K562 (cell line): ENCODE results near the gene MBOAT7. TPM values are rescaled to one million over a fixed set of nuclear protein-coding genes. Genes with fewer than 3 reads are reported as not detected.

Experiments used
- ATAC-seq: fragments of 200-7000 bp; cut with Tn5 transposase; 3 replicates; pipeline ENCODE4 v1.9.1; 2020; ENCODE audit warnings: moderate library complexity
- BruUV-seq: library from RNA; stranded (reverse); fragments of 400-500 nt; replicated peaks from 2 replicates; lab custom pipeline; 2021; lab: Mats Ljungman, UMichigan
- CTCF ChIA-PET: fragments of 300-600 bp; formaldehyde crosslinking; extraction: SDS; loops from one replicate; lab custom pipeline; 2021; ENCODE audit warnings: low intra/inter-chr PET ratio; lab: Yijun Ruan, JAX
- POLR2A ChIA-PET: fragments of 300-600, 350-650 bp; sonication (Branson Sonifier 250); formaldehyde crosslinking; extraction: SDS; loops from one replicate; lab custom pipeline; 2021; ENCODE audit warnings: antibody characterized with exemption, inconsistent platforms; lab: Yijun Ruan, JAX
- DNase-seq, 4 experiments: peaks; one replicate each; pipeline versions ENCODE4 v3.0.0 to v3.0.0-alpha.2; 2011 to 2018; ENCODE audit warnings: low spot score in 3 of 4, mixed read lengths in 3 of 4; ENCODE audit errors: extremely low read depth in 1 of 4
- FAIRE-seq: peaks from 2 replicates; lab custom pipeline; 2011; peaks lifted over from hg19 to GRCh38; lab: Jason Lieb, UNC
- H2AFZ ChIP-seq: 2 replicates; pipeline ENCODE4 v1.6.0; 2011; ENCODE audit warnings: low read depth, low read length, control low read depth, inconsistent platforms
- H3K27ac ChIP-seq: fragments of 200-600 bp; 3 replicates; pipeline ENCODE4 v1.8.0; 2011; ENCODE audit warnings: low read depth, mild to moderate bottlenecking, control low read depth, inconsistent platforms, low read length, moderate library complexity, mixed read lengths; ENCODE audit errors: extremely low read depth
- H3K27me3 ChIP-seq, 2 experiments: fragments of 300-600 bp in 1 of 2; 2 replicates in 1 of 2; 3 replicates in 1 of 2; pipeline versions ENCODE4 v1.6.0 to v1.8.0; 2011; ENCODE audit warnings: inconsistent platforms in 2 of 2, low read length in 2 of 2, mild to moderate bottlenecking in 1 of 2, mixed read lengths in 1 of 2, moderate library complexity in 1 of 2; ENCODE audit not compliant: control insufficient read depth in 2 of 2, insufficient read depth in 2 of 2
- H3K36me3 ChIP-seq: fragments of 300-600 bp; 3 replicates; pipeline ENCODE4 v1.8.0; 2011; ENCODE audit warnings: mild to moderate bottlenecking, low read length, inconsistent platforms; ENCODE audit not compliant: control insufficient read depth, insufficient read depth
- H3K4me1 ChIP-seq, 2 experiments: fragments of 200-600 bp in 1 of 2; replicated peaks in 1 of 2; 2 replicates in 1 of 2; 3 replicates in 1 of 2; pipeline versions ENCODE4 v1.5.1 to v1.8.0; 2011; ENCODE audit warnings: inconsistent platforms in 2 of 2, low read length in 2 of 2, mild to moderate bottlenecking in 1 of 2, mixed read lengths in 1 of 2, moderate library complexity in 1 of 2; ENCODE audit not compliant: control insufficient read depth in 2 of 2, insufficient read depth in 2 of 2
- H3K4me2 ChIP-seq: 2 replicates; pipeline ENCODE4 v1.6.1; 2011; ENCODE audit warnings: low read length, control low read depth, inconsistent platforms, mixed read lengths; ENCODE audit not compliant: insufficient read depth
- H3K4me3 ChIP-seq: fragments of 200-600 bp; sonication (generic), shearing (Covaris generic); 2 replicates; pipeline ENCODE4 v1.5.1; 2016; ENCODE audit warnings: control low read depth, inconsistent platforms
- H3K79me2 ChIP-seq: fragments of 200-600 bp; 3 replicates; pipeline ENCODE4 v1.8.0; 2011; ENCODE audit warnings: low read length, inconsistent platforms; ENCODE audit not compliant: control insufficient read depth, insufficient read depth
- H3K9ac ChIP-seq, 2 experiments: 2 replicates each; pipeline versions ENCODE4 v1.6.0 to v1.6.1; 2011; ENCODE audit warnings: low read depth in 2 of 2, low read length in 2 of 2, control low read depth in 1 of 2, inconsistent platforms in 1 of 2, mild to moderate bottlenecking in 1 of 2, mixed read lengths in 1 of 2; ENCODE audit not compliant: insufficient read depth in 1 of 2
- H3K9me1 ChIP-seq: one replicate; pipeline ENCODE4 v1.6.0; 2011; ENCODE audit warnings: inconsistent platforms, mild to moderate bottlenecking, low read length, moderate library complexity; ENCODE audit not compliant: control insufficient read depth, insufficient read depth
- H3K9me3 ChIP-seq: replicated peaks from 2 replicates; pipeline ENCODE4 v1.5.1; 2011; ENCODE audit warnings: low read depth, low read length, inconsistent platforms; ENCODE audit not compliant: control insufficient read depth, insufficient read depth
- H4K20me1 ChIP-seq: replicated peaks from 2 replicates; pipeline ENCODE4 v1.6.1; 2011; ENCODE audit warnings: low read length, inconsistent platforms, mixed read lengths; ENCODE audit not compliant: control insufficient read depth, insufficient read depth
- HNRNPH1 ChIP-seq: fragments of 200-400 bp; formaldehyde crosslinking; optimal IDR thresholded peaks from 2 replicates; pipeline ENCODE3; 2017; ENCODE audit warnings: low read depth, mild to moderate bottlenecking, low read length, moderate library complexity
- JUNB ChIP-seq: fragments of 450-650 bp; formaldehyde crosslinking; conservative IDR thresholded peaks from 2 replicates; pipeline ENCODE4 v1.4.0; 2020; ENCODE audit warnings: mild to moderate bottlenecking
- PHF20 ChIP-seq: fragments of 450-650 bp; IDR thresholded peaks from 2 replicates; pipeline ENCODE4 v1.6.1; 2018; ENCODE audit not compliant: partially characterized antibody
- RBFOX2 ChIP-seq: fragments of 200-400 bp; formaldehyde crosslinking; IDR thresholded peaks from 2 replicates; pipeline ENCODE4 v1.6.1; 2017; ENCODE audit warnings: low read depth, mild to moderate bottlenecking, low read length, moderate library complexity
- SNIP1 ChIP-seq: fragments of 450-650 bp; IDR thresholded peaks from 2 replicates; pipeline ENCODE4 v1.7.1; 2017; ENCODE audit warnings: low read depth, mild to moderate bottlenecking
- XRCC5 ChIP-seq: fragments of 200-400 bp; formaldehyde crosslinking; IDR thresholded peaks from 2 replicates; pipeline ENCODE4 v1.6.1; 2017; ENCODE audit warnings: low read depth, mild to moderate bottlenecking, low read length
- ZFP30 ChIP-seq: fragments of 250-450 bp; sonication (Bioruptor Pico); IDR thresholded peaks from 2 replicates; pipeline ENCODE4 v1.8.0; 2022; ENCODE audit warnings: moderate library complexity, mild to moderate bottlenecking, inconsistent platforms, borderline replicate concordance
- ZNF184 ChIP-seq: sonication (generic); formaldehyde crosslinking; IDR thresholded peaks from 2 replicates; pipeline ENCODE4 v1.5.0; 2020; ENCODE audit warnings: missing genetic modification reagents
- WGBS: fragments of 100-300 bp; shearing (Covaris generic); methylation state at CpG from one replicate; pipeline ENCODE4 v1.1.6; 2016; ENCODE audit warnings: low coverage, mixed read lengths; ENCODE audit not compliant: insufficient coverage; ENCODE audit errors: missing lambda C conversion rate; 5-methylcytosine and 5-hydroxymethylcytosine counted together
- in situ Hi-C: fragments of 300-500 bp; cut with MboI; formaldehyde crosslinking; loops from 4 replicates; pipeline ENCODE4 v1.15.0; 2018; ENCODE audit warnings: inconsistent platforms, mixed read lengths
- intact Hi-C: fragments of 100-400 bp; cut with micrococcal nuclease; formaldehyde crosslinking; loops from 2 replicates; pipeline ENCODE4 v1.14.2; 2022
- polyA plus RNA-seq, 8 experiments: library from polyadenylated mRNA; depleted of rRNA in 4 of 8; stranded (reverse) in 5 of 8; unstranded in 3 of 8; fragments of >200 nt; fragmentation: Nextera tagmentation in 2 of 8; fragmentation: Illumina TruSeq in 1 of 8; extraction: Ambion mirVana in 2 of 8; extraction: Trizol in 1 of 8; gene quantifications; 2 replicates each; pipeline versions ENCODE4 v1.2.1 to v1.2.3, GENCODE V29; 2011 to 2014; ENCODE audit warnings: inconsistent platforms in 1 of 8, missing spikeins in 1 of 8
- total RNA-seq, 7 experiments: library from RNA; depleted of rRNA in 6 of 7; stranded (reverse); fragments of >200 nt in 6 of 7; fragmentation: Illumina TruSeq in 2 of 7; extraction: Trizol in 2 of 7; gene quantifications; 2 replicates each; pipeline versions ENCODE4 v1.2.1 to v1.2.3, GENCODE V29; 2011 to 2021; ENCODE audit warnings: low replicate concordance in 1 of 7
- TF ChIP-seq, protein P1 (sequence below): fragments of 450-650 bp; formaldehyde crosslinking; IDR thresholded peaks from 2 replicates; pipeline ENCODE4 v1.4.0; 2022; ENCODE audit warnings: missing genetic modification characterization
- TF ChIP-seq, protein P2 (sequence below): fragments of 450-650 bp; IDR thresholded peaks from 2 replicates; pipeline ENCODE4 v1.6.1; 2017; ENCODE audit warnings: antibody characterized with exemption

MBOAT7 gene
- total and polyA plus RNA-seq, 9 of the 15 experiments (the other 6 are each of a cell fraction or from before 2014, with no cell fraction given) = 1.4 to 153 (median 56.1) TPM

DNA sequence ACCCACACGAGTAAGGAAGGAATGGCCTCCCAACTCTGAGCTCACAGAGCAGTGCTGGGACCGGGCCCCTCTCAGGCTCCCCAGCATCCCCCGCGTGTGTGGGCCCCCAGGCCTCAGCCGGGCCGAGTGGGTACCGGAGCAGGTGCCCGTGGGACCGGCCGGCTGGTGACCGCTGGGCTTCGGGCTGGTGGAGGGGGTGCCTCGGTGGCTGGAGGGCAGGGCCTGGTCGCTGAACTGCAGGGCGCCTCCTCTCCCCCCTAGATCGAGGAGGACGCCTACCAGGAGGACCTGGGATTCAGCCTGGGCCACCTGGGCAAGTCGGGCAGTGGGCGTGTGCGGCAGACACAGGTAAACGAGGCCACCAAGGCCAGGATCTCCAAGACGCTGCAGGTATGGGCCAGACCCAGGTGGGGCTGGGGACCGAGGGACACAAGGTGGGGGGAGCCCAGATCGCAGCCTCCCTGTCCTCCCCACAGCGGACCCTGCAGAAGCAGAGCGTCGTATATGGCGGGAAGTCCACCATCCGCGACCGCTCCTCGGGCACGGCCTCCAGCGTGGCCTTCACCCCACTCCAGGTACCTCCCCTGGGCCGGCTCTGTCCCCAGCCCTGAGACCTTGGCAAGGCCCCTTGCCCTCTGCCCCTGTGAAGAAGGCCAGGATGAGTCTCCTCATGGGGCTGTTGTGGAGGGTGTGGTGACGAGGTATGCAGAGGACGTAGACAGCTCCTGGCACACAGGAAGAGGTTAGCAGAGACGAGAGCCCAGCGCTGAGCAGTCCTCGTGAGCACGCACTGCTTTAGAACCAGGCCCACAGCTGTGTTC, 60.4 kb downstream of the MBOAT7 start:
- POLR2A ChIA-PET = interaction anchor here (0.5 to 1.0 kb wide), 2 partner anchors 13 to 27 kb away, joined by 3 read pairs; partner anchors contain the start of genes PRPF31 and TFPT
- BruUV-seq = no TSS peak

DNA sequence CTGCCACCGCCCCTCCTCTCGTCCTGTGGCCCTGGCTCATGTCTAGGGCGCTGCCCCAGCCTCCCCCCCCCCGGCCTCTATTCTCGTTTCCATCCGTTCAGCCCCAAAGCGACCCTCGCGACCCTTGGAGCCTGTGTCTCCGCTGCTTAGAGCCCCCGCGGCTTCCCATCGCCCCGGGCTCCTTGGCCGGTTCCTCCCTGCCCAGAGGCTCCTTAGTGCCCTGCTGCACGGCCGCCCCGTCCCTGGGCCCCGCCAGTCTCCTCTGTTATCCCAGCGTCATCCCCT, 61.0 kb downstream of the MBOAT7 start:
- Histone ChIP-seq H3K9me3 (no peaks in the 10 kb centered on the region), H4K20me1 (no peaks in the 10 kb centered on the region), H3K4me3 (no peak overlapping the region), H3K4me2 (no peak overlapping the region), H2AFZ (no peak overlapping the region), H3K27ac (no peak overlapping the region), H3K27me3 (no peaks in the 10 kb centered on the region), H3K36me3 (peaks cover 72% of the 10 kb centered on the region; the same call in 2 of the 3 replicates), H3K9me1 (no peaks in the 10 kb centered on the region), H3K9ac (no peak overlapping the region), H3K4me1 (no peaks in the 10 kb centered on the region; a peak in 2 of 5 replicates), H3K79me2 (no peaks in the 10 kb centered on the region)
- in situ Hi-C loops = no loop called here
- intact Hi-C loops = no loop called here
- DNase-seq (no peak), FAIRE-seq (no peak), ATAC-seq (no peak)
- BruUV-seq = no TSS peak
- CTCF ChIA-PET = no interaction called here
- 96% methylated on average over 12 of the region's 20 CpGs for WGBS
- POLR2A ChIA-PET = no interaction called here
- TF ChIP-seq SNIP1 = no peak
- no peak for TF ChIP-seq HNRNPH1
- TF ChIP-seq, protein P1, sequence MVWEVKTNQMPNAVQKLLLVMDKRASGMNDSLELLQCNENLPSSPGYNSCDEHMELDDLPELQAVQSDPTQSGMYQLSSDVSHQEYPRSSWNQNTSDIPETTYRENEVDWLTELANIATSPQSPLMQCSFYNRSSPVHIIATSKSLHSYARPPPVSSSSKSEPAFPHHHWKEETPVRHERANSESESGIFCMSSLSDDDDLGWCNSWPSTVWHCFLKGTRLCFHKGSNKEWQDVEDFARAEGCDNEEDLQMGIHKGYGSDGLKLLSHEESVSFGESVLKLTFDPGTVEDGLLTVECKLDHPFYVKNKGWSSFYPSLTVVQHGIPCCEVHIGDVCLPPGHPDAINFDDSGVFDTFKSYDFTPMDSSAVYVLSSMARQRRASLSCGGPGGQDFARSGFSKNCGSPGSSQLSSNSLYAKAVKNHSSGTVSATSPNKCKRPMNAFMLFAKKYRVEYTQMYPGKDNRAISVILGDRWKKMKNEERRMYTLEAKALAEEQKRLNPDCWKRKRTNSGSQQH (CRISPR knock-in tag) = no peak
- TF ChIP-seq JUNB (CRISPR knock-in tag) = no peak
- TF ChIP-seq XRCC5 = no peak
- TF ChIP-seq ZFP30 (CRISPR knock-in tag) = no peak
- TF ChIP-seq, protein P2, sequence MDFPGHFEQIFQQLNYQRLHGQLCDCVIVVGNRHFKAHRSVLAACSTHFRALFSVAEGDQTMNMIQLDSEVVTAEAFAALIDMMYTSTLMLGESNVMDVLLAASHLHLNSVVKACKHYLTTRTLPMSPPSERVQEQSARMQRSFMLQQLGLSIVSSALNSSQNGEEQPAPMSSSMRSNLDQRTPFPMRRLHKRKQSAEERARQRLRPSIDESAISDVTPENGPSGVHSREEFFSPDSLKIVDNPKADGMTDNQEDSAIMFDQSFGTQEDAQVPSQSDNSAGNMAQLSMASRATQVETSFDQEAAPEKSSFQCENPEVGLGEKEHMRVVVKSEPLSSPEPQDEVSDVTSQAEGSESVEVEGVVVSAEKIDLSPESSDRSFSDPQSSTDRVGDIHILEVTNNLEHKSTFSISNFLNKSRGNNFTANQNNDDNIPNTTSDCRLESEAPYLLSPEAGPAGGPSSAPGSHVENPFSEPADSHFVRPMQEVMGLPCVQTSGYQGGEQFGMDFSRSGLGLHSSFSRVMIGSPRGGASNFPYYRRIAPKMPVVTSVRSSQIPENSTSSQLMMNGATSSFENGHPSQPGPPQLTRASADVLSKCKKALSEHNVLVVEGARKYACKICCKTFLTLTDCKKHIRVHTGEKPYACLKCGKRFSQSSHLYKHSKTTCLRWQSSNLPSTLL = no peak
- TF ChIP-seq ZNF184 (CRISPR knock-in tag) = no peak

More for the DNA sequence above, 60.4 kb downstream of the MBOAT7 start:
- Histone ChIP-seq H3K9me1 (no peaks in the 10 kb centered on the region), H3K4me1 (no peaks in the 10 kb centered on the region; a peak in 2 of 5 replicates), H3K27me3 (no peaks in the 10 kb centered on the region), H3K36me3 (peaks cover 66% of the 10 kb centered on the region; the same call in 2 of the 3 replicates), H3K4me2 (no peak overlapping the region), H3K79me2 (no peaks in the 10 kb centered on the region), H4K20me1 (no peaks in the 10 kb centered on the region), H2AFZ (no peak overlapping the region), H3K9ac (0 out of 4 replicates have a peak overlapping the region, but pooled peaks of 1 of the 2 experiments have one; percentile 35), H3K9me3 (no peaks in the 10 kb centered on the region), H3K4me3 (no peak overlapping the region), H3K27ac (no peak overlapping the region)
- CTCF ChIA-PET = no interaction called here
- ATAC-seq (no peak), FAIRE-seq (no peak), DNase-seq (no peak)
- WGBS = 98% methylated on average over 18 of the region's 41 CpGs
- intact Hi-C loops (no loop called here), in situ Hi-C loops (no loop called here)
- TF ChIP-seq RBFOX2 = peak; percentile 52
- no peak for TF ChIP-seq PHF20
